ENCODE measurements around the gene MFAP5. TPM values are rescaled to one million over a fixed set of nuclear protein-coding genes. Genes with fewer than 3 reads are reported as not detected.

Gene MFAP5, protein sequence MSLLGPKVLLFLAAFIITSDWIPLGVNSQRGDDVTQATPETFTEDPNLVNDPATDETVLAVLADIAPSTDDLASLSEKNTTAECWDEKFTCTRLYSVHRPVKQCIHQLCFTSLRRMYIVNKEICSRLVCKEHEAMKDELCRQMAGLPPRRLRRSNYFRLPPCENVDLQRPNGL
- total RNA-seq = 3.8 and 24.0 TPM in 2 replicates

DNA sequence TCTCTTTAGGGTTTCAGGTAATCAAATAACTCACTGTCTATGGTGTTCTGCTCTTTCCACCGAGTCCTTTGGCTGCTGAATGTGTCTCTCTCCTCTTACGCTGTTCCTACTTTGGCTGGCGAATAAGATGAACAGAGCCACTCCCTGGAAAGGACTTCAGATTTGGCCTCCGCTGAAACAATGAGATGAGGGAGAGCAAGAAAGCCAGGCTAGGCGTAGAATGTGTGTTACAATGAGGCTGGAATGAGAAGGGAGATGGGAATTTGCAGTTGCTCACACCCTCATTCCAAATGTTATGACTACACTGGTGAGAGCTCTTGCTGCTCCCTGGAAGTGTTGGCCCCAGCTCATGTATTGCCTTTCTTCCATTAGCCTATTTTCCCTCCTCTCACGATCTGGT is at the start of gene MFAP5:
TSS of gene MFAP5 (minus strand) at position 234 of the 400 bp plus-strand sequence. CDS start 722 bp downstream, outside the sequence.

DNA sequence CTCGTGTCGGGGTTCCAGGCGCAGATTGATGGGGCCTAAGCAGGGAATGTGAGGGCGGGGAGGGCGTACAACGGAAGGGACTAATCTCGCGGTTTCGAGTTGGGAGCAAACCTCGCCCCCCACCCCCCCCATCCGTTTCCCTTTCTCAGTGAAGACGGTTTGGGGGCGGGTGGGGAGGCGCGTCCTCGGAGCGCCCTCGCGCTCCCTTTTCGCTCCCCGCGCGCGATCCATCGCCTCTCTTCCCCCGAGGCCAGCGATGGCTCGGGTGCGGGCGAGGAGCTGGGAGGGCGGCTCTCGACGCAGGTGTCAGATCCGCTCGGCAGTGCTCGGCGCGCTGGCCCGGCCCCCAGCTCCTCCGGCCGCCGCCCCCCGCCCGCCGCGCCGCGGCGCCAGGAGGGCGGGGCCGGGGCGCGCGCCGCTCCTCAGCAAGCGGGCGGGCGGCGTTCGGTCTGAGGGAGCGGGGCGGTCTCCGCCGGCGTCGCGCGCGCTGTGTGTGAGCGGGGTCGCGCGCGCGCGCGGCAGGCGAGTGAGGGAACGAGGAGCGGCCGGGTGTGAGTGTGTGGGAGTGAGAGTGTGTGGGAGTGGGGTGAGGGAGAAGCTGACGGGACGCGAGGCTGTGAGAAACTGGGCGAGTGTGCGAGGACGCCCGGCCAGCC is 35.0 kb upstream of the MFAP5 start, which contains the start of gene RIMKLB:
TSS of gene RIMKLB (plus strand) at position 516 of the 656 bp plus-strand sequence. CDS start 15,876 bp downstream, outside the sequence.

DNA sequence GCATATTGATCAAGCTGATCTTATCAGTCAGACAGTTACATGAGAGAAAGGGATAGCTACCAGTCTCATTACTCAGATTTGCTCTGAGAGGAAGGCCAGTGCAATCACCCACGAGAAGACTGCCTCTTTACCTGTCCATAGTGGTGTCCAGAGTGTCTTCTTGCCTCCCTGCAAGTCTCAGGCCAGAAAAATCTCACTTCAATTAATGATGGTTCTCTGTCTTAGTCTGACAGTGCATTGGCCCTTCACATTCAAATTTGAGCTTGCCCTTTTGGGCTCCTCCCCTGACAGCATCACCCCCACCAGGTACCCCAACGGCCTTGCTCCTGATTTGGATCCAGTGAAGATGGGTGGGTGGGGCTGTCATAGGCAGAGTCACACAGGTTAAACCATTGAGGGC is 50.0 kb downstream of the MFAP5 start, which contains the start of gene AICDA:
TSS of gene AICDA (minus strand) at position 231 of the 400 bp plus-strand sequence. CDS start at position 139, 92 bp downstream.

Other genes with a start within 250 kb of the MFAP5 start
- not detected in 2 replicates for gene CLEC6A, start 206.9 kb downstream of the MFAP5 start, total RNA-seq
- gene CLEC4D, start 149.3 kb downstream of the MFAP5 start, total RNA-seq = not detected in 2 replicates
- not detected in 2 replicates for gene CLEC4E, start 121.9 kb downstream of the MFAP5 start, total RNA-seq
- gene AICDA, start 50.0 kb downstream of the MFAP5 start, total RNA-seq = not detected in 2 replicates
- gene RIMKLB, start 35.2 kb upstream of the MFAP5 start, total RNA-seq = 13.2 and 17.2 TPM in 2 replicates
- gene A2ML1, start 159.8 kb upstream of the MFAP5 start, total RNA-seq = 2.7 and 5.4 TPM in 2 replicates

Measured in hair follicular keratinocyte (primary cell).